ENCODE measurements around the gene COL11A1.
"Not testable (repeated sequence)": the region's sequence is repeated elsewhere in the genome, so short reads cannot be mapped to it uniquely, and the experiment has no call there.

Gene COL11A1

GRCh38 chr1:103108376-103109150 lies at the start of gene COL11A1:
Gene COL11A1, minus strand, starts transcription at chr1:103108522. Its CDS starts 344 bp downstream, at chr1:103108178.
- in situ Hi-C loops (cut with MboI; ENCODE audit: low sequenced_read_pairs): no loop called here

- in situ Hi-C loops (cut with MboI; ENCODE audit: low sequenced_read_pairs): no loop called here
Observed at GRCh38 chr1:103156966-103157365, 48.6 kb upstream of the COL11A1 start.

- in situ Hi-C loops (cut with MboI; ENCODE audit: low sequenced_read_pairs): no loop called here
Observed at GRCh38 chr1:103146166-103146565, 37.8 kb upstream of the COL11A1 start.

GRCh38 chr1:103145449-103145848 lies 37.1 kb upstream of the COL11A1 start:
- in situ Hi-C loops (cut with MboI; ENCODE audit: low sequenced_read_pairs): no loop called here

GRCh38 chr1:103144681-103145080 lies 36.4 kb upstream of the COL11A1 start:
- in situ Hi-C loops (cut with MboI; ENCODE audit: low sequenced_read_pairs): no loop called here

GRCh38 chr1:103142461-103142860 lies 34.1 kb upstream of the COL11A1 start:
- in situ Hi-C loops (cut with MboI; ENCODE audit: low sequenced_read_pairs): no loop called here

- in situ Hi-C loops (cut with MboI; ENCODE audit: low sequenced_read_pairs): no loop called here
Observed at GRCh38 chr1:103129796-103130195, 21.5 kb upstream of the COL11A1 start.

- in situ Hi-C loops (cut with MboI; ENCODE audit: low sequenced_read_pairs): no loop called here
Observed at GRCh38 chr1:103129255-103129654, 20.9 kb upstream of the COL11A1 start.

- in situ Hi-C loops (cut with MboI; ENCODE audit: low sequenced_read_pairs): not testable (repeated sequence)
Observed at GRCh38 chr1:103128256-103128655, 19.9 kb upstream of the COL11A1 start.

GRCh38 chr1:103125219-103125618 lies 16.9 kb upstream of the COL11A1 start:
- in situ Hi-C loops (cut with MboI; ENCODE audit: low sequenced_read_pairs): no loop called here

- in situ Hi-C loops (cut with MboI; ENCODE audit: low sequenced_read_pairs): no loop called here
Observed at GRCh38 chr1:103122983-103123720, 14.8 kb upstream of the COL11A1 start.

GRCh38 chr1:103120981-103121380 lies 12.7 kb upstream of the COL11A1 start:
- in situ Hi-C loops (cut with MboI; ENCODE audit: low sequenced_read_pairs): no loop called here

GRCh38 chr1:103112546-103112945 lies 4.2 kb upstream of the COL11A1 start:
- in situ Hi-C loops (cut with MboI; ENCODE audit: low sequenced_read_pairs): no loop called here

- in situ Hi-C loops (cut with MboI; ENCODE audit: low sequenced_read_pairs): no loop called here
Observed at GRCh38 chr1:103111926-103112325, 3.6 kb upstream of the COL11A1 start.

GRCh38 chr1:103110701-103111100 lies 2.4 kb upstream of the COL11A1 start:
- in situ Hi-C loops (cut with MboI; ENCODE audit: low sequenced_read_pairs): no loop called here

GRCh38 chr1:103109311-103109920 lies 1.1 kb upstream of the COL11A1 start:
- in situ Hi-C loops (cut with MboI; ENCODE audit: low sequenced_read_pairs): no loop called here

- in situ Hi-C loops (cut with MboI; ENCODE audit: low sequenced_read_pairs): no loop called here
Observed at GRCh38 chr1:103107741-103108375, 464 bp downstream of the COL11A1 start.

GRCh38 chr1:103106426-103107341 lies 1.6 kb downstream of the COL11A1 start:
- in situ Hi-C loops (cut with MboI; ENCODE audit: low sequenced_read_pairs): no loop called here

GRCh38 chr1:103101399-103101798 lies 6.9 kb downstream of the COL11A1 start:
- in situ Hi-C loops (cut with MboI; ENCODE audit: low sequenced_read_pairs): no loop called here

GRCh38 chr1:103089221-103089620 lies 19.1 kb downstream of the COL11A1 start:
- in situ Hi-C loops (cut with MboI; ENCODE audit: low sequenced_read_pairs): no loop called here

Data from HL-60/S4 treated with retinoic acid at 250 ng/mL for 4 days and 3 days (cell line).